ENCODE results near the gene ST6GALNAC3.

DNA sequence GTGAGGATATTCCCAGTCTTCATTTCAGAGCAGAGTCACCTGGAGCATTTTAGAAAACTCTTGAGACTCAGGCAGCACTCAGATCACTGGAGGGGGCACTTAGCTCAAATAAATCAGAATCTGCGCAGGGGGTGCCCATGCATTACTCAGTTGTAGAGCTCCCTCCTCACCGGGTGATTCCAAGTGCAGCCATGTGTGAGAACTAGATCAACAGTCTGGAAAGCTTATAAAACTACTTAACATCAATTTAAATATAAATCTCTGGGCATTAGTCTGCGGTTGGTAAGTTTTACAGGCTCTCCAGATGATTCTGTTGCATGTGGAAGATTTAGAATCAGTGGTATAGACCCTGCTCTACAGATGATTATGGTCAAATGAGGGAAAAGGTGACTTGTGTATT lies 128.6 kb downstream of the ST6GALNAC3 start:
- TF ChIP-seq, protein P1, sequence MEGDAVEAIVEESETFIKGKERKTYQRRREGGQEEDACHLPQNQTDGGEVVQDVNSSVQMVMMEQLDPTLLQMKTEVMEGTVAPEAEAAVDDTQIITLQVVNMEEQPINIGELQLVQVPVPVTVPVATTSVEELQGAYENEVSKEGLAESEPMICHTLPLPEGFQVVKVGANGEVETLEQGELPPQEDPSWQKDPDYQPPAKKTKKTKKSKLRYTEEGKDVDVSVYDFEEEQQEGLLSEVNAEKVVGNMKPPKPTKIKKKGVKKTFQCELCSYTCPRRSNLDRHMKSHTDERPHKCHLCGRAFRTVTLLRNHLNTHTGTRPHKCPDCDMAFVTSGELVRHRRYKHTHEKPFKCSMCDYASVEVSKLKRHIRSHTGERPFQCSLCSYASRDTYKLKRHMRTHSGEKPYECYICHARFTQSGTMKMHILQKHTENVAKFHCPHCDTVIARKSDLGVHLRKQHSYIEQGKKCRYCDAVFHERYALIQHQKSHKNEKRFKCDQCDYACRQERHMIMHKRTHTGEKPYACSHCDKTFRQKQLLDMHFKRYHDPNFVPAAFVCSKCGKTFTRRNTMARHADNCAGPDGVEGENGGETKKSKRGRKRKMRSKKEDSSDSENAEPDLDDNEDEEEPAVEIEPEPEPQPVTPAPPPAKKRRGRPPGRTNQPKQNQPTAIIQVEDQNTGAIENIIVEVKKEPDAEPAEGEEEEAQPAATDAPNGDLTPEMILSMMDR (IDR thresholded peaks at IDR 0.05) = no peak
- TF ChIP-seq POLR2AphosphoS5 (IDR thresholded peaks at IDR 0.05; ENCODE audit: low read depth, low read length) = no peak
- TF ChIP-seq, protein P2, sequence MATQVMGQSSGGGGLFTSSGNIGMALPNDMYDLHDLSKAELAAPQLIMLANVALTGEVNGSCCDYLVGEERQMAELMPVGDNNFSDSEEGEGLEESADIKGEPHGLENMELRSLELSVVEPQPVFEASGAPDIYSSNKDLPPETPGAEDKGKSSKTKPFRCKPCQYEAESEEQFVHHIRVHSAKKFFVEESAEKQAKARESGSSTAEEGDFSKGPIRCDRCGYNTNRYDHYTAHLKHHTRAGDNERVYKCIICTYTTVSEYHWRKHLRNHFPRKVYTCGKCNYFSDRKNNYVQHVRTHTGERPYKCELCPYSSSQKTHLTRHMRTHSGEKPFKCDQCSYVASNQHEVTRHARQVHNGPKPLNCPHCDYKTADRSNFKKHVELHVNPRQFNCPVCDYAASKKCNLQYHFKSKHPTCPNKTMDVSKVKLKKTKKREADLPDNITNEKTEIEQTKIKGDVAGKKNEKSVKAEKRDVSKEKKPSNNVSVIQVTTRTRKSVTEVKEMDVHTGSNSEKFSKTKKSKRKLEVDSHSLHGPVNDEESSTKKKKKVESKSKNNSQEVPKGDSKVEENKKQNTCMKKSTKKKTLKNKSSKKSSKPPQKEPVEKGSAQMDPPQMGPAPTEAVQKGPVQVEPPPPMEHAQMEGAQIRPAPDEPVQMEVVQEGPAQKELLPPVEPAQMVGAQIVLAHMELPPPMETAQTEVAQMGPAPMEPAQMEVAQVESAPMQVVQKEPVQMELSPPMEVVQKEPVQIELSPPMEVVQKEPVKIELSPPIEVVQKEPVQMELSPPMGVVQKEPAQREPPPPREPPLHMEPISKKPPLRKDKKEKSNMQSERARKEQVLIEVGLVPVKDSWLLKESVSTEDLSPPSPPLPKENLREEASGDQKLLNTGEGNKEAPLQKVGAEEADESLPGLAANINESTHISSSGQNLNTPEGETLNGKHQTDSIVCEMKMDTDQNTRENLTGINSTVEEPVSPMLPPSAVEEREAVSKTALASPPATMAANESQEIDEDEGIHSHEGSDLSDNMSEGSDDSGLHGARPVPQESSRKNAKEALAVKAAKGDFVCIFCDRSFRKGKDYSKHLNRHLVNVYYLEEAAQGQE (IDR thresholded peaks at IDR 0.05; ENCODE audit: insufficient read depth in 1 of 2, low read depth in 2 of 2, low read length in 1 of 2) = no peak
- no peak for TF ChIP-seq SIN3A (IDR thresholded peaks at IDR 0.05; ENCODE audit: borderline replicate concordance, insufficient read depth, low read depth, low read length)
- TF ChIP-seq TCF7L2 (IDR thresholded peaks at IDR 0.05; ENCODE audit: low read depth, low read length) = no peak
